GM18868 (cell line): ENCODE data around the gene PAK3.

ENCODE experiments used
- ATAC-seq: cut with Tn5 transposase; IDR thresholded peaks from one replicate; pipeline ENCODE4 v1.9.1; 2021; ENCODE audit warnings: mild to moderate bottlenecking, moderate library complexity; ENCODE audit not compliant: unreplicated experiment

PAK3 gene

GRCh38 chrX:111095974-111096895 is at the start of gene PAK3:
TSS of gene PAK3 (plus strand) at chrX:111096191. CDS start at chrX:111123104, 26,913 bp downstream.
- ATAC-seq: peak; percentile 60

GRCh38 chrX:111047575-111047974 is 48.4 kb upstream of the PAK3 start:
- ATAC-seq: no peak

GRCh38 chrX:111052478-111052877 is 43.5 kb upstream of the PAK3 start:
- no peak for ATAC-seq

GRCh38 chrX:111071542-111072277 is 24.3 kb upstream of the PAK3 start:
- no peak for ATAC-seq

GRCh38 chrX:111083081-111083480 is 12.9 kb upstream of the PAK3 start:
- no peak for ATAC-seq

- ATAC-seq: no peak
Observed at GRCh38 chrX:111086591-111087006, 9.4 kb upstream of the PAK3 start.

- ATAC-seq: no peak
Observed at GRCh38 chrX:111088628-111089027, 7.4 kb upstream of the PAK3 start.

GRCh38 chrX:111090458-111090857 is 5.5 kb upstream of the PAK3 start:
- no peak for ATAC-seq

- peak; percentile 65 for ATAC-seq
Observed at GRCh38 chrX:111098874-111099273, 2.9 kb downstream of the PAK3 start.

GRCh38 chrX:111100191-111100590 is 4.2 kb downstream of the PAK3 start:
- ATAC-seq: peak; percentile 56

GRCh38 chrX:111101580-111101979 is 5.6 kb downstream of the PAK3 start:
- ATAC-seq: no peak

GRCh38 chrX:111102636-111103035 is 6.6 kb downstream of the PAK3 start:
- no peak for ATAC-seq

- no peak for ATAC-seq
Observed at GRCh38 chrX:111103246-111103645, 7.3 kb downstream of the PAK3 start.

- no peak for ATAC-seq
Observed at GRCh38 chrX:111110098-111110775, 14.2 kb downstream of the PAK3 start.

GRCh38 chrX:111114806-111115205 is 18.8 kb downstream of the PAK3 start:
- ATAC-seq: peak; percentile 89

GRCh38 chrX:111116666-111117065 is 20.7 kb downstream of the PAK3 start:
- no peak for ATAC-seq

- no peak for ATAC-seq
Observed at GRCh38 chrX:111119341-111119740, 23.4 kb downstream of the PAK3 start.

- ATAC-seq: no peak
Observed at GRCh38 chrX:111123125-111123524, 27.1 kb downstream of the PAK3 start.

- no peak for ATAC-seq
Observed at GRCh38 chrX:111123606-111124179, 27.7 kb downstream of the PAK3 start.

GRCh38 chrX:111124418-111124817 is 28.4 kb downstream of the PAK3 start:
- peak; percentile 54 for ATAC-seq

GRCh38 chrX:111127038-111127437 is 31.0 kb downstream of the PAK3 start:
- ATAC-seq: no peak
